Gastrocnemius medialis (tissue), 4 donors: ENCODE data around the gene CLEC6A. TPM values are rescaled to one million over a fixed set of nuclear protein-coding genes. Genes with fewer than 3 reads are reported as not detected.

Experiments
- ATAC-seq, 2 donors: fragments of 150-250 bp; one replicate each; pipeline ENCODE4 v1.9.1; 2016
- DNase-seq, 2 donors: peaks; one replicate each; pipeline ENCODE4 v3.0.0-alpha.2; 2019
- H3K27ac ChIP-seq, 4 donors: fragments of 200-600 bp; sonication (generic); 1 replicate in 1 of 4; 2 replicates in 3 of 4; pipeline ENCODE4 v1.5.1; 2016 to 2018; ENCODE audit warnings: mild to moderate bottlenecking in 2 of 4, moderate library complexity in 1 of 4
- H3K27me3 ChIP-seq, 3 donors: fragments of 200-600 bp; sonication (generic) in 2 of 3; 1 replicate in 1 of 3; 2 replicates in 2 of 3; pipeline versions ENCODE4 v1.5.1 to v1.6.0; 2016 to 2019; ENCODE audit warnings: mild to moderate bottlenecking in 1 of 3, moderate library complexity in 1 of 3
- H3K36me3 ChIP-seq, 2 donors: fragments of 200-600 bp; sonication (generic) in 1 of 2; one replicate each; pipeline ENCODE4 v1.5.1; 2017 to 2018
- H3K4me1 ChIP-seq, 2 donors: fragments of 200-600 bp; sonication (generic) in 1 of 2; one replicate each; pipeline ENCODE4 v1.5.1; 2016 to 2017; ENCODE audit warnings: mild to moderate bottlenecking in 2 of 2
- H3K4me3 ChIP-seq, 4 donors: fragments of 200-600 bp; sonication (generic) in 3 of 4; 1 replicate in 1 of 4; 2 replicates in 3 of 4; pipeline ENCODE4 v1.5.1; 2016 to 2019; ENCODE audit warnings: mild to moderate bottlenecking in 2 of 4
- H3K9me3 ChIP-seq, 3 donors: fragments of 200-600 bp; sonication (generic) in 2 of 3; 1 replicate in 1 of 3; 2 replicates in 2 of 3; pipeline ENCODE4 v1.5.1; 2016 to 2019
- CTCF ChIP-seq, 5 experiments: fragments of 450-650 bp in 3 of 5; fragments of 200-600 bp in 2 of 5; sonication (generic) in 2 of 5; IDR thresholded peaks in 4 of 5; conservative IDR thresholded peaks in 1 of 5; 1 replicate in 4 of 5; 2 replicates in 1 of 5; pipeline ENCODE4 v1.5.1; 2016 to 2019; ENCODE audit warnings: antibody characterized with exemption in 5 of 5, mild to moderate bottlenecking in 3 of 5, moderate library complexity in 3 of 5
- POLR2A ChIP-seq, 2 donors: fragments of 450-650 bp; IDR thresholded peaks; one replicate each; pipeline ENCODE4 v1.6.1; 2017; ENCODE audit warnings: antibody characterized with exemption in 2 of 2, mild to moderate bottlenecking in 2 of 2, moderate library complexity in 2 of 2
- in situ Hi-C, 4 donors: fragments of 200-750 bp; cut with MboI; loops; one replicate each; pipeline versions ENCODE4 v1.15.0 to v1.8.0; 2017; ENCODE audit warnings: low sequenced_read_pairs in 4 of 4
- intact Hi-C: fragments of 100-400 bp; cut with DNase I; formaldehyde crosslinking; loops from one replicate; pipeline ENCODE4 v1.15.1; 2023; ENCODE audit warnings: low total_unique reads
- total RNA-seq, 4 donors: library from RNA; depleted of rRNA; stranded (reverse); fragments of >200 nt; gene quantifications; one replicate each; pipeline versions ENCODE4 v1.1.0 to v1.2.3, GENCODE V29; 2016

Gene CLEC6A
- total RNA-seq, 4 donors from 2014 or later = not detected

GRCh38 chr12:8527250-8528130 is 71.7 kb downstream of the CLEC6A start:
- Histone ChIP-seq H3K4me1 (no peaks in the 10 kb centered on the region), H3K27ac (no peak overlapping the region), H3K36me3 (no peaks in the 10 kb centered on the region), H3K27me3 (no peaks in the 10 kb centered on the region), H3K9me3 (no peaks in the 10 kb centered on the region), H3K4me3 (no peak overlapping the region)
- TF ChIP-seq CTCF (IDR thresholded peaks at IDR 0.05 in 4 of 5, conservative IDR thresholded peaks at IDR 0.05 in 1 of 5) = no peak
- no peak for TF ChIP-seq POLR2A (IDR thresholded peaks at IDR 0.05)
- intact Hi-C loops = no loop called here
- no peak for DNase-seq
- in situ Hi-C loops = no loop called here
- no peak for ATAC-seq

Other genes starting within 250 kb of the CLEC6A start
- gene FAM90A1, start 228.3 kb upstream of the CLEC6A start, total RNA-seq = not detected
- gene CLEC4D, start 57.5 kb downstream of the CLEC6A start, total RNA-seq = under 1 TPM in 1 of 4 donors, not detected in 3; 0.27 TPM
- under 1 TPM in 2 of 4 donors, not detected in 2; 0.35 to 0.58 TPM for gene CLEC4E, start 84.9 kb downstream of the CLEC6A start, total RNA-seq
- not detected for gene AICDA, start 156.9 kb downstream of the CLEC6A start, total RNA-seq
- 10 to 100 TPM; 31.1 to 78.2 (median 52.0) TPM for gene MFAP5, start 206.9 kb downstream of the CLEC6A start, total RNA-seq
- 10 to 100 TPM in 3 of 4 donors, 1 to 10 TPM in 1; 6.9 to 13.7 (median 11.5) TPM for gene RIMKLB, start 242.0 kb downstream of the CLEC6A start, total RNA-seq